Transverse colon (tissue), 4 donors: ENCODE data around the gene MPZL3. TPM values are rescaled to one million over a fixed set of nuclear protein-coding genes. Genes with fewer than 3 reads are reported as not detected.
A peak's percentile ranks its signal among the peaks of the same experiment; 100 is the strongest.

ENCODE experiments used
- DNase-seq: peaks from one replicate; pipeline ENCODE4 v3.0.0-alpha.2; 2019
- H3K27ac ChIP-seq, 4 donors: fragments of 200-600 bp; sonication (generic); 2 replicates each; pipeline ENCODE4 v1.5.1; 2016 to 2018; ENCODE audit warnings: inconsistent platforms in 4 of 4
- H3K27me3 ChIP-seq: fragments of 200-600 bp; sonication (generic); 2 replicates; pipeline ENCODE4 v1.5.1; 2017; ENCODE audit warnings: inconsistent platforms
- H3K36me3 ChIP-seq, 4 donors: fragments of 200-600 bp; sonication (generic); 2 replicates each; pipeline ENCODE4 v1.5.1; 2017 to 2019; ENCODE audit warnings: inconsistent platforms in 4 of 4
- H3K4me1 ChIP-seq, 4 donors: fragments of 200-600 bp; sonication (generic); 2 replicates each; pipeline ENCODE4 v1.5.1; 2017 to 2020; ENCODE audit warnings: inconsistent platforms in 4 of 4
- H3K4me3 ChIP-seq, 4 donors: fragments of 200-600 bp; sonication (generic); 1 replicate in 1 of 4; 2 replicates in 3 of 4; pipeline versions ENCODE4 v1.5.1 to v1.6.1; 2017 to 2019; ENCODE audit warnings: inconsistent platforms in 4 of 4
- H3K9me3 ChIP-seq, 2 donors: fragments of 200-600 bp; sonication (generic); 2 replicates each; pipeline ENCODE4 v1.5.1; 2017 to 2019; ENCODE audit warnings: inconsistent platforms in 2 of 2
- CTCF ChIP-seq, 5 experiments: fragments of 200-600 bp in 3 of 5; fragments of 450-650 bp in 2 of 5; sonication (generic) in 3 of 5; IDR thresholded peaks; 1 replicate in 2 of 5; 2 replicates in 3 of 5; pipeline ENCODE4 v1.5.1; 2016 to 2017; ENCODE audit warnings: antibody characterized with exemption in 5 of 5, inconsistent platforms in 3 of 5, mild to moderate bottlenecking in 2 of 5, moderate library complexity in 1 of 5
- EP300 ChIP-seq: sonication (generic); formaldehyde crosslinking; IDR thresholded peaks from one replicate; pipeline ENCODE4 v1.6.1; 2017; ENCODE audit warnings: antibody characterized with exemption, low read depth
- POLR2A ChIP-seq: fragments of 450-650 bp; IDR thresholded peaks from one replicate; pipeline ENCODE4 v1.6.1; 2016; ENCODE audit warnings: antibody characterized with exemption, mild to moderate bottlenecking, moderate library complexity
- POLR2AphosphoS5 ChIP-seq, 3 donors: sonication (generic); formaldehyde crosslinking; IDR thresholded peaks; one replicate each; pipeline ENCODE4 v1.6.1; 2016; ENCODE audit warnings: antibody characterized with exemption in 3 of 3
- whole genome bisulfite sequencing, 2 donors: methylation state at CpG; one replicate each; pipeline ENCODE4 v1.1.5; 2018; ENCODE audit warnings: low coverage in 1 of 2; 5-methylcytosine and 5-hydroxymethylcytosine counted together
- in situ Hi-C, 4 donors: fragments of 200-750 bp; cut with MboI; loops; one replicate each; pipeline versions ENCODE4 v1.15.0 to v1.15.1; 2017; ENCODE audit warnings: low sequenced_read_pairs in 3 of 4, low pct_ligation_motif_present in 1 of 4, low pct_unique_long_range_greater_than_20kb in 1 of 4
- intact Hi-C: fragments of 100-400 bp; cut with DNase I; formaldehyde crosslinking; loops from one replicate; pipeline ENCODE4 v1.15.1; 2023; ENCODE audit warnings: low total_unique reads
- total RNA-seq, 4 donors: library from RNA; depleted of rRNA; stranded (reverse); fragments of >200 nt; gene quantifications; one replicate each; pipeline ENCODE4 v1.1.0, GENCODE V29; 2016

MPZL3 gene
- total RNA-seq, 4 donors from 2014 or later, result 2.4 to 15.2 (median 8.2) TPM

GRCh38 chr11:118243993-118244762, 8.0 kb downstream of the MPZL3 start:
- Histone ChIP-seq H3K9me3 (no peaks in the 10 kb centered on the region), H3K4me1 (peaks cover 0 to 40% (median 11%) of the 10 kb centered on the region in 4 donors), H3K27me3 (no peaks in the 10 kb centered on the region), H3K4me3 (no peak overlapping the region), H3K36me3 (no peaks in the 10 kb centered on the region), H3K27ac (no peak overlapping the region)
- in situ Hi-C loops (no loop called here), intact Hi-C loops (no loop called here)
- no peak for TF ChIP-seq EP300
- no peak for TF ChIP-seq CTCF (IDR thresholded peaks at IDR 0.05)
- TF ChIP-seq POLR2A, result no peak
- no peak for TF ChIP-seq POLR2AphosphoS5 (IDR thresholded peaks at IDR 0.05)
- 79 to 85% methylated on average over 3 of the region's 3 CpGs for WGBS, 2 donors
- DNase-seq, result no peak

- Histone ChIP-seq H3K27me3 (no peaks in the 10 kb centered on the region), H3K4me3 (no peak overlapping the region), H3K36me3 (no peaks in the 10 kb centered on the region), H3K4me1 (peaks cover 0 to 42% (median 12%) of the 10 kb centered on the region in 4 donors), H3K27ac (no peak overlapping the region), H3K9me3 (no peaks in the 10 kb centered on the region)
- TF ChIP-seq EP300 (no peak), CTCF (IDR thresholded peaks at IDR 0.05) (no peak), POLR2AphosphoS5 (IDR thresholded peaks at IDR 0.05) (no peak), POLR2A (no peak)
- no peak for DNase-seq
- intact Hi-C loops (no loop called here), in situ Hi-C loops (no loop called here)
- 70 to 96% methylated on average over 4 to 8 of the region's 8 CpGs for WGBS, 2 donors
These were observed 9.0 kb downstream of the MPZL3 start for GRCh38 chr11:118243161-118243560.

GRCh38 chr11:118241764-118242098, 10.4 kb downstream of the MPZL3 start:
- DNase-seq, result no peak
- Histone ChIP-seq H3K36me3 (no peaks in the 10 kb centered on the region), H3K27ac (peak overlapping the region; percentile 67 to 80 (median 78)), H3K4me3 (no peak overlapping the region), H3K9me3 (no peaks in the 10 kb centered on the region), H3K4me1 (peaks cover 0 to 34% (median 12%) of the 10 kb centered on the region in 4 donors), H3K27me3 (no peaks in the 10 kb centered on the region)
- in situ Hi-C loops, result no loop called here
- WGBS, 2 donors, result 67 to 78% methylated on average over 1 of the region's 1 CpG
- TF ChIP-seq POLR2AphosphoS5 (IDR thresholded peaks at IDR 0.05) (no peak), POLR2A (no peak), EP300 (no peak), CTCF (IDR thresholded peaks at IDR 0.05) (no peak)
- intact Hi-C loops, result no loop called here

GRCh38 chr11:118240999-118241763, 11.0 kb downstream of the MPZL3 start:
- Histone ChIP-seq H3K4me1 (peaks cover 0 to 33% (median 12%) of the 10 kb centered on the region in 4 donors), H3K27ac (peak overlapping the region; percentile 67 to 80 (median 78)), H3K4me3 (no peak overlapping the region), H3K9me3 (no peaks in the 10 kb centered on the region), H3K36me3 (no peaks in the 10 kb centered on the region), H3K27me3 (no peaks in the 10 kb centered on the region)
- 44 to 50% methylated on average over 1 to 9 of the region's 9 CpGs for WGBS, 2 donors
- in situ Hi-C loops (no loop called here), intact Hi-C loops (no loop called here)
- peak; percentile 43 for DNase-seq
- TF ChIP-seq POLR2A (no peak), CTCF (IDR thresholded peaks at IDR 0.05) (no peak), EP300 (no peak), POLR2AphosphoS5 (IDR thresholded peaks at IDR 0.05) (peak in 2 of 3 donors; percentile 55 to 77)
